Stimulated activated naive CD8-positive, alpha-beta T cell treated with anti-CD3 and anti-CD28 coated beads, Interleukin-15, Interleukin-2, amounts not matched to agents 100 U/mL and 50 U/mL, for 24 hours (primary cell): ENCODE measurements around the gene TLL1.

Experiments
- ATAC-seq: fragments of 150-1000 bp; cut with Tn5 transposase; one replicate; pipeline ENCODE4 v1.10.0; 2021
- DNase-seq: peaks from one replicate; pipeline ENCODE4 v3.0.0; 2021

Gene TLL1

DNA sequence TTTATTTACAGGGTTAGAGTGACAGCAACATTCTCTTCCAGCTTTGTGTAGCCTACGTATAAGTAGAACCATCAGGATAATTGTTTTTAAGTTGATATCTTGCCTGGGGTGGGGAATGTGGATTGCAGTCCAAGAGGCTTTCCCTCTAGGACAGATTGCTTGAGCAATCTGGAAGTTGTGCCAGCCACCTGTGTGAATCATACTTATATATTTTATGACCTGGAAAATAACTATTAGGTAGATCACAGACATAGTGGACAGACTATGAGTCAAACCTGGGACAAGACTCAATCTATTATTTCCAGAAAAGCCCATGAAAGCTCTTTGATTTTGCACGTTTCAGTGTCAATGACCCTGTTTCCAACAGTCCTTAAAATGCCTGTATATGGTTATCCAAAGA lies 98.9 kb downstream of the TLL1 start:
- ATAC-seq (no peak), DNase-seq (no peak)

DNA sequence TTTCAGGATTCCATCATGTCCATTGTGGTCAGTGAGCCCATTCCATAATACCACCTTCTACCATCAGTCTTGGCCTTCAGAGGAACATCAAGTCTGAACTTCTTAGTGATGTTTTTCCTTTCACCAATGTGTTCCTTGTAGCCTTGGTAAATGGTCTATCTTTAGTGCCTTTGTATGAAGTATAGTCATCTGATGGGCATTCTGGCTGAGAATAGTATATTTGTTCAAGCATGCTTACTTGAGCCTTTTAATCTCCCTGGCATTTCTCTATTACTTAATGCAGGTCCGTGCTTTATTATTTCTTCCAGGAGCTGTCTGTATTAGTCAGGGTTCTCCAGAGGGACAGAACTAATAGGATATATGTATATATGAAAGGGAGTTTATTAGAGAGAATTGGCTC lies 99.7 kb downstream of the TLL1 start:
- DNase-seq, result no peak

DNA sequence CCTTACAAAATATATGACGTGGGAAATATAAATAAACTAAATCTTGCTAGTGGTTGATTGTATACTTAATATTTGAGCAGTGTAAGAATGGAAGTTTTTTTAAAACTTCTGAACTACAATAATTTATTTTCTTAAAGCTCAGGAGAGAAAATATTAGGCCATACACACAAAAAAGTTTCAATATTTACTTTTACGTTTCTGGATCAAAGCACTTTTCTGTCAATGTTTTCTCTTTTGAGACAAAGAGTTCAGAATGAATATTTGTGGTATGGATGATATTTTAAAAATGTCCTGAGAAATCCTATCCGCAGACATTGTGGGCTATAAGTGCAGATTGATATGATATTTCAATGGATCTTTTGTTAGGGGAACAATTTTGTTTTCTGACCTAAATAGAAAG lies 109.9 kb downstream of the TLL1 start:
- DNase-seq, result no peak
- no peak for ATAC-seq

More for the DNA sequence above, 99.7 kb downstream of the TLL1 start:
- ATAC-seq, result no peak

DNA sequence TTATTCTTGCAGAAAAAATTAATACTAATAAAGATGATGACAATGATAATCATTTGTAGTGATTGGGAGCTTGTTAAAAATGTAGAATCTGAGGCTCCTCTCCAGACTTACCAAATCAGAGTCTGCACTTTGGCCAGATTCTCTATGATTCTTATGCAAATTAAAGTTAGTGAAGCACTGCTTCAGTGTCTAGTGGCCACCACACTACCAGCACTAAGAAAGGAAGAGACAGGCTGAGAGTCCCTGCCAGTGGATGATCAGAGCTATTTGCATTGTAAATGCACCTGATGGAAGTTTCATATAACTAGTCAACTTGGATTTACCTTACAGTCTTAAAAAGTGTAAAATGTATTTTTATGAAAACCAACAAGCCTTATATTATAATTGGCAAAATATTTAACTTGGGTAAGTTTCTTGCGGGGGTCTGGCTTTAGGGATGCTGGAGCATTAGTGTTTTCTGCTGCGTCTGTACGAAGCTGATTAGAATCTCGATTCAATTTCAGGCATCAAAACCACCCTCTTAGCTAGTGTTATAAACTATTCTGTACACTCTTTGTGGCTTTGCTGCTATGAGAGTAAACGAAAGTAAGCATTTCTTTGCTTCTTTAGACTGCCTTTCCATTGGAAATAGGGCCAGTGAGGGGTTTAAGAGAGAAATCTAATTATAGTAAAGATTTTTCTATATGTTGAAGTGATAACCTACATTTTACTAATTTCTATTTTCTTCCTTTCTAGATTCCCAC lies 114.1 kb downstream of the TLL1 start:
- DNase-seq (no peak), ATAC-seq (no peak)

- ATAC-seq (no peak), DNase-seq (no peak)
These were observed 118.5 kb downstream of the TLL1 start for GRCh38 chr4:165991325-165992180.

GRCh38 chr4:165992283-165992682 lies 119.2 kb downstream of the TLL1 start:
- ATAC-seq (no peak), DNase-seq (no peak)

DNA sequence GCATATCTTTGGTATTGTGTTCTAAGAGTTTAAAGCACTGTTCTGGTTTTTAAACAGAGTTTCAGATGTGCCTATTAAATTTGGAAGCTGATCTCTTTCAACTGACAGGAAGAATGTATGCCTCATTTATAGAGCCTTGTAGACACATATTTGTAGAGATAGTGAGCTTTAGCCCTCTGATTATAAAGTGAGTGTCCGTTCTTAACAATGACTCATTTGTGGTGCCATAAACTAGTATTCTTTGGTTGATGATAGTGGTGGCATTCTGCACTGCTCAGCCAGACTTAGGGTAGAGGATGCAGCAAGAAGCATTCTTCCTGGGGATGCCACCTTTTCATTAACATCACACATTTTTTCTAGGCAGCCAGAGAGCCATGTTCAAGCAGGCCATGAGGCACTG lies 121.7 kb downstream of the TLL1 start:
- DNase-seq (no peak), ATAC-seq (no peak)

DNA sequence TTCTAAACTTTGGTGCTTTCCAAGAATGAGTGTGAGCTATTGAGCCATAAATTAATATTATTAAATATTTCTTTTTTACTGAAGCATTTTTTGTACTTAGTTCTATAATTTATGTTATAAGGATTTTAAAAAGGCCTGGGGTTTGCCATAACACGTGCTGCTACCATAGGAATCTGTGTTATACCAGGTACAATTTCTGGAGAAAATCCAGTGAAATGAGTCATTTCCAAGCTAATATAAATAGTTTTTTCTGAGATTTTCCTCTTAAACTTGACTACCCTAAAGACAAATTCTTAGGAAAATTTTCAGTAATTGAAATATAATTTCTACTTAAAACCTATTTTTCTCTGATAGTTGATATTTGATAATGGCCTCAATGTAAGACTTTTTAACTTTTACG lies 130.8 kb downstream of the TLL1 start:
- ATAC-seq (no peak), DNase-seq (no peak)

- no peak for ATAC-seq
These were observed 133.2 kb downstream of the TLL1 start for GRCh38 chr4:166006217-166006616.

GRCh38 chr4:166008510-166008909 lies 135.5 kb downstream of the TLL1 start:
- no peak for ATAC-seq

More at GRCh38 chr4:166006217-166006616, 133.2 kb downstream of the TLL1 start:
- no peak for DNase-seq

GRCh38 chr4:166012129-166013030 lies 139.3 kb downstream of the TLL1 start:
- DNase-seq, result no peak
- ATAC-seq, result no peak

More at GRCh38 chr4:166008510-166008909, 135.5 kb downstream of the TLL1 start:
- DNase-seq, result no peak

GRCh38 chr4:166014411-166014810 lies 141.4 kb downstream of the TLL1 start:
- DNase-seq, result no peak
- ATAC-seq, result no peak

- DNase-seq, result no peak
These were observed 144.8 kb downstream of the TLL1 start for GRCh38 chr4:166017804-166018203.

GRCh38 chr4:166019441-166020220 lies 146.6 kb downstream of the TLL1 start:
- ATAC-seq, result no peak
- no peak for DNase-seq

More at GRCh38 chr4:166017804-166018203, 144.8 kb downstream of the TLL1 start:
- no peak for ATAC-seq

DNA sequence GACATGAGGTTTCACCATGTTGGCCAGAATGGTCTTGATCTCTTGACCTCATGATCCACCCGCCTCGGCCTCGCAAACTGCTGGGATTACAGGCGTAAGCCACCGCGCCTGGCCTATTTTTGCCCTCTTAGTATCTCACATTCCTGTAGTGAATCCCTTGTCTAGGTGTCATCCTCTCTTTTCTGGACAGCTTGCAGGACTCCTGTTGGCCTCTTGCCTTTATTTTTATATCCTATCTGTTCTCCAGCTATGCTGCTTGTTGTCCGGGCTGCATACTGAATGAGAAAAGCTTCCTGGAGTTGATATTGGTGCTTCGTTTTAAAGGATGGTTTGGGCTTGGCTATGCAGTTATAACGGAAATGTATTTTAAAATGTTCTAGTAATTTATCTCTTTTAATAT lies 148.6 kb downstream of the TLL1 start:
- ATAC-seq (no peak), DNase-seq (no peak)

- DNase-seq (no peak), ATAC-seq (no peak)
These were observed 161.9 kb downstream of the TLL1 start for GRCh38 chr4:166034965-166035364.

DNA sequence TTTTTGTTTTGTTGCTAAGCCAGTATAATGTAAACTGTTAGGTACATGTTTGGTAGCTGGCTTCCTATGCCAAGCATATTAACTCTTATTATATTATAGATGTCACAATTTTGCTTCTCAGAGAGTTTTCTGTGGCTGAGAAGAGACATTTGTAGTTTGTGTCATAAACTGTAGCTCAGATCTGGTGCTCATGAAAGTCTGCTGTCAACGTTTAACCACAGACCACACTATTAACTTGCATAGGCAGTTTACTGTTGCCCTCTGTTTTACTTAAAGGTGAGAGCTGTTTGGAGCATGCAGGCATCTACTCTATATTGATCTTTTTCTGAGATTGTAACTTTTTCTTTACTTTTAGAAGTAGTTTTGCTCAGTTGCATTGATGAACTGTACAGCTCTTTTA lies 166.8 kb downstream of the TLL1 start:
- ATAC-seq (no peak), DNase-seq (no peak)

GRCh38 chr4:166042510-166043055 lies 169.5 kb downstream of the TLL1 start:
- ATAC-seq (no peak), DNase-seq (no peak)

DNA sequence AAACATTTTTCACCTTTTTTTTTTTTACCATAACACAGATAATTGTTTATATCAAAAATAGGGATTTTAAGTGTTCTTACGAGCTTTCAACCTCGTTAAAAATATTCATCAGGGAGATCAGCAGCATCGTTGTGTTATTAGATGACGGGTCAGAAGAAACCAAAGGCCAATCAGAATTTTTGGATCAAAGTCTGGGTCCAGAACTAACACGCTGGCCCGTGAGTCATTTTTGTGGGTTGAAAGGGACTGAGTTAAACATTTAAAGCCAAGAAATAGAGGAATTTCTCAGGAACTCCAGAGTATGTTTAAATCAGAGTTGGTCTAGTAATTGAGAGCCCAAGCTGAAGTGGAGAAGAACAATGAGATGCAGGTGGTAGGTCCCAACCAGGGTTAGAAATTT lies 170.8 kb downstream of the TLL1 start:
- no peak for ATAC-seq

GRCh38 chr4:166044871-166045270 lies 171.8 kb downstream of the TLL1 start:
- ATAC-seq (no peak), DNase-seq (no peak)

More for the DNA sequence above, 170.8 kb downstream of the TLL1 start:
- DNase-seq, result no peak

DNA sequence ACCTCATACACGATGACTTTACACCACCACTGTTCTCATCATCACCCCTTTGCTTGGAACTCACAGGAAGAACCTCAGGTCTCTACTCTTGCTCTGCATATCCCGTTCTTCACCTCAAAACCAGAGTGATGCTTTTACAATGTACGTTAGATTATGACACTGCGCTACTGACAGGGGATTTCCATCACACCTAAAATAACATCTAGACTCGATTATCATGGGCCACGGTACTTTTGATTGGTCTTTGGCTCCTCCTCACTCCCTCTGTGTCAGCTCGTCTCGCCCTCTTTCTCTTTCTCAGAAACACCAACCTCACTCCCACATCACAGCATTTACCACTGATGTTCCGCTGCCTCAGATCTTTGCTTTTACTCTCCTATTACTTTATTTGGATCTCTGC lies 172.4 kb downstream of the TLL1 start:
- DNase-seq, result no peak
- ATAC-seq, result peak; percentile 57
